Fibroblast of lung (primary cell): ENCODE data around the gene PACSIN2. TPM values are rescaled to one million over a fixed set of nuclear protein-coding genes. Genes with fewer than 3 reads are reported as not detected.

Experiments
- DNase-seq, 2 donors: peaks; one replicate each; pipeline versions ENCODE4 v3.0.0 to v3.0.0-alpha.2; 2010; ENCODE audit warnings: low read depth in 2 of 2
- H2AFZ ChIP-seq: 2 replicates; pipeline ENCODE4 v1.5.1; 2012; ENCODE audit warnings: low read length, control low read depth, inconsistent platforms
- H3K27ac ChIP-seq: 2 replicates; pipeline ENCODE4 v1.5.1; 2011; ENCODE audit warnings: low read length, control low read depth; ENCODE audit not compliant: insufficient read depth
- H3K27me3 ChIP-seq: 2 replicates; pipeline ENCODE4 v1.5.1; 2011; ENCODE audit warnings: mild to moderate bottlenecking, low read length; ENCODE audit not compliant: control insufficient read depth, insufficient read depth
- H3K36me3 ChIP-seq: 2 replicates; pipeline ENCODE4 v1.5.1; 2011; ENCODE audit warnings: low read length; ENCODE audit not compliant: control insufficient read depth, insufficient read depth
- H3K4me1 ChIP-seq: 2 replicates; pipeline ENCODE4 v1.5.1; 2011; ENCODE audit warnings: low read length; ENCODE audit not compliant: control insufficient read depth, insufficient read depth; ENCODE audit errors: extremely low read depth
- H3K4me2 ChIP-seq: 2 replicates; pipeline ENCODE4 v1.5.1; 2011; ENCODE audit warnings: low read length, control low read depth; ENCODE audit not compliant: insufficient read depth; ENCODE audit errors: extremely low read depth
- H3K4me3 ChIP-seq, 4 experiments: fragments of 200-600 bp in 1 of 4; sonication (generic) in 1 of 4; replicated peaks in 1 of 4; 2 replicates each; pipeline ENCODE4 v1.5.1; 2011 to 2016; ENCODE audit warnings: low read length in 4 of 4, low read depth in 3 of 4, mild to moderate bottlenecking in 3 of 4, control low read depth in 2 of 4, inconsistent platforms in 1 of 4, mixed read lengths in 1 of 4; ENCODE audit not compliant: insufficient read depth in 1 of 4; ENCODE audit errors: control extremely low read depth in 1 of 4
- H3K79me2 ChIP-seq: 2 replicates; pipeline ENCODE4 v1.5.1; 2012; ENCODE audit warnings: mild to moderate bottlenecking, low read length, inconsistent platforms; ENCODE audit not compliant: control insufficient read depth, insufficient read depth
- H3K9ac ChIP-seq: 2 replicates; pipeline ENCODE4 v1.5.1; 2011; ENCODE audit warnings: mild to moderate bottlenecking, low read length, control low read depth; ENCODE audit not compliant: insufficient read depth
- H3K9me3 ChIP-seq: 2 replicates; pipeline ENCODE4 v1.5.1; 2012; ENCODE audit warnings: low read depth, low read length; ENCODE audit not compliant: control insufficient read depth, insufficient read depth
- H4K20me1 ChIP-seq: 2 replicates; pipeline ENCODE4 v1.5.1; 2011; ENCODE audit warnings: low read length; ENCODE audit not compliant: control insufficient read depth, insufficient read depth; ENCODE audit errors: extremely low read depth
- EZH2 ChIP-seq: IDR thresholded peaks from 2 replicates; pipeline ENCODE4 v1.5.1; 2012; ENCODE audit warnings: low read length, control low read depth, mild to moderate bottlenecking; ENCODE audit errors: missing control alignments
- polyA plus RNA-seq, 2 donors: library from polyadenylated mRNA; depleted of rRNA in 1 of 2; stranded (reverse) in 1 of 2; unstranded in 1 of 2; fragments of >200 nt; gene quantifications; 2 replicates each; pipeline ENCODE4 v1.2.1, GENCODE V29; 2011 to 2012; ENCODE audit warnings: missing spikeins in 1 of 2
- total RNA-seq: library from RNA; depleted of rRNA; stranded (reverse); fragments of >200 nt; gene quantifications from 2 replicates; pipeline ENCODE4 v1.2.1, GENCODE V29; 2014
- TF ChIP-seq, protein P1 (sequence below), 2 donors: IDR thresholded peaks in 1 of 2; conservative IDR thresholded peaks in 1 of 2; 1 replicate in 1 of 2; 2 replicates in 1 of 2; pipeline ENCODE4 v1.5.1; 2011 to 2012; ENCODE audit warnings: low read length in 2 of 2, control low read depth in 1 of 2, inconsistent platforms in 1 of 2, low read depth in 1 of 2, mild to moderate bottlenecking in 1 of 2

PACSIN2 gene
- total and polyA plus RNA-seq, 2 donors (not counting 1 experiment from before 2014, with no cell fraction given): 30.1 to 41.4 TPM

DNA sequence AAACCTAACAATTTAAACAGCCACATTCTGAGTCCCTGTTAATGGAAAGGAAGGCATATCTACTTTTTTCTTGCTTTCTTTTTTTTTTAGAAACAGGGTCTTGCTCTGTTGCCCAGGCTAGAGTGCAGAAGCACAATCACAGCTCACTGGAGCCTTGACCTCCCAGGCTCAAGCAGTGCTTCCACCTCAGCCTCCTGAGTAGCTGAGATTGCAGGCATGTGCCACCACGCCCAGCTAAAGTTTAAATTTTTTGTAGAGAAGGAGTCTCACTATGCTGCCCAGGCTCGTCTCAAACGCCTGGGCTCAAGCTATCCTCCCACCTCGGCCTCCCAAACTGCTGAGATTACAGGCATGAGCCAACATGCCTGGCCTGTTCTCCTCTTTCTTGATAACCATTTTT is 183.2 kb downstream of the PACSIN2 start:
- Histone ChIP-seq H3K4me1 (no peaks in the 10 kb centered on the region), H3K36me3 (peaks cover 7% of the 10 kb centered on the region), H2AFZ (no peak overlapping the region), H3K27me3 (no peaks in the 10 kb centered on the region), H3K9me3 (no peaks in the 10 kb centered on the region), H3K9ac (no peak overlapping the region), H3K79me2 (no peaks in the 10 kb centered on the region), H3K27ac (no peak overlapping the region), H3K4me2 (no peak overlapping the region), H3K4me3 (no peak overlapping the region), H4K20me1 (no peaks in the 10 kb centered on the region)
- DNase-seq: no peak
- TF ChIP-seq, protein P1, sequence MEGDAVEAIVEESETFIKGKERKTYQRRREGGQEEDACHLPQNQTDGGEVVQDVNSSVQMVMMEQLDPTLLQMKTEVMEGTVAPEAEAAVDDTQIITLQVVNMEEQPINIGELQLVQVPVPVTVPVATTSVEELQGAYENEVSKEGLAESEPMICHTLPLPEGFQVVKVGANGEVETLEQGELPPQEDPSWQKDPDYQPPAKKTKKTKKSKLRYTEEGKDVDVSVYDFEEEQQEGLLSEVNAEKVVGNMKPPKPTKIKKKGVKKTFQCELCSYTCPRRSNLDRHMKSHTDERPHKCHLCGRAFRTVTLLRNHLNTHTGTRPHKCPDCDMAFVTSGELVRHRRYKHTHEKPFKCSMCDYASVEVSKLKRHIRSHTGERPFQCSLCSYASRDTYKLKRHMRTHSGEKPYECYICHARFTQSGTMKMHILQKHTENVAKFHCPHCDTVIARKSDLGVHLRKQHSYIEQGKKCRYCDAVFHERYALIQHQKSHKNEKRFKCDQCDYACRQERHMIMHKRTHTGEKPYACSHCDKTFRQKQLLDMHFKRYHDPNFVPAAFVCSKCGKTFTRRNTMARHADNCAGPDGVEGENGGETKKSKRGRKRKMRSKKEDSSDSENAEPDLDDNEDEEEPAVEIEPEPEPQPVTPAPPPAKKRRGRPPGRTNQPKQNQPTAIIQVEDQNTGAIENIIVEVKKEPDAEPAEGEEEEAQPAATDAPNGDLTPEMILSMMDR (conservative IDR thresholded peaks at IDR 0.05 in 1 of 2, IDR thresholded peaks at IDR 0.05 in 1 of 2; ENCODE audit: low read depth in 1 of 2, low read length in 2 of 2): no peak
- TF ChIP-seq EZH2: no peak

- TF ChIP-seq, protein P1 (conservative IDR thresholded peaks at IDR 0.05 in 1 of 2, IDR thresholded peaks at IDR 0.05 in 1 of 2; ENCODE audit: low read depth in 1 of 2, low read length in 2 of 2): no peak
- no peak for TF ChIP-seq EZH2
- Histone ChIP-seq H3K79me2 (no peaks in the 10 kb centered on the region), H3K4me3 (no peak overlapping the region), H3K27me3 (no peaks in the 10 kb centered on the region), H2AFZ (no peak overlapping the region), H3K36me3 (peaks cover 10% of the 10 kb centered on the region), H4K20me1 (no peaks in the 10 kb centered on the region), H3K9me3 (no peaks in the 10 kb centered on the region), H3K9ac (no peak overlapping the region), H3K4me2 (no peak overlapping the region), H3K4me1 (no peaks in the 10 kb centered on the region), H3K27ac (no peak overlapping the region)
- DNase-seq: no peak
Measured at GRCh38 chr22:42830161-42830560, 184.8 kb downstream of the PACSIN2 start.

DNA sequence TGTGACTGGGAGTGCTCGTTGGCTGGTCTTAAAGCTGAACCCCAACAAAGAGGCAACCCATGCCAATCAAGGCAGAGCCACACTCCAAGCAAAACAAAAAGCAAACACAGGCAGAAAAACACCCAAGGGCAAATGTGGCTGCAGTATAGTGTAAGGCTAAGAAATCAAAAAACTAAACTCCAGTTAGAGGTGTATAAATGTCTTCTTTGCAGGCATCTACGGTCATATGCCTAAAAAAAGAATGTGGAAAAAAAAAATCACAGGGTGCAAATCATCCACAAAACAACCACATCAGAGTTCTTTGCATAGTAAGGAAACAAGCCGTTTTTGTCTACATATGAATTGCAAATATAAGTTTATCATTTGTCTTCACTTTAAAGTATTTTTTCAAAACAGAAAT is 185.6 kb downstream of the PACSIN2 start:
- Histone ChIP-seq H3K4me2 (no peak overlapping the region), H3K4me1 (no peaks in the 10 kb centered on the region), H3K9me3 (no peaks in the 10 kb centered on the region), H3K27me3 (no peaks in the 10 kb centered on the region), H3K79me2 (no peaks in the 10 kb centered on the region), H4K20me1 (no peaks in the 10 kb centered on the region), H3K36me3 (peaks cover 7% of the 10 kb centered on the region), H3K27ac (no peak overlapping the region), H3K4me3 (no peak overlapping the region), H3K9ac (no peak overlapping the region), H2AFZ (no peak overlapping the region)
- TF ChIP-seq, protein P1 (conservative IDR thresholded peaks at IDR 0.05 in 1 of 2, IDR thresholded peaks at IDR 0.05 in 1 of 2; ENCODE audit: low read depth in 1 of 2, low read length in 2 of 2): no peak
- TF ChIP-seq EZH2: no peak
- DNase-seq: no peak
